Activated CD4-positive, alpha-beta T cell treated with anti-CD3 and anti-CD28 coated beads, Interleukin-2, Interleukin-6, amounts not matched to agents 100 ng/mL and 50 ng/mL, durations not matched to agents 16 hours and 8 hours (primary cell): ENCODE data around the gene CCER1.
A peak's percentile ranks its signal among the peaks of the same experiment; 100 is the strongest.

Source experiments
- DNase-seq: peaks from one replicate; pipeline ENCODE4 v3.0.0-alpha.2; 2020

Gene CCER1

DNA sequence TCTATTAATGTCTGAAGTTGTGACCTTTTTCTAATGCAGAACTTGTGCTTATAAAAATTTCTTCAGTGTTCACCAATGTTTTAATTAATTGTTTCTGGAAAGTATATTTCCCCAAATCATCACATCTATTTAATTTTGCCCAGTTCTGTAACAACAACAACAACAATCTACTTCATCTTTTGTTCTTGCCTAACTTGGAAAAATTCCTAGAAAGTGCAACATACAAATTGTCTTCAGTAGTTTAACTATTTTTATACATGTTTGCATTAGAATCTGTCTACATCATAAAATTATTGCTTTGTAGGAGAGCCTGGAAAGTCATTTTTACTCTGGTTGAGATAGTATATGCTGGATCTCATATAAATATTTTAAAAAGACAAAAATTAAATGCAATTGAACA, 38.5 kb downstream of the CCER1 start:
- no peak for DNase-seq

- no peak for DNase-seq
Measured at GRCh38 chr12:90915353-90915752, 39.6 kb downstream of the CCER1 start.

GRCh38 chr12:90910958-90911357, 44.0 kb downstream of the CCER1 start:
- DNase-seq, result no peak

- peak; percentile 8 for DNase-seq
Measured at GRCh38 chr12:90909069-90909770, 45.8 kb downstream of the CCER1 start.

GRCh38 chr12:90908465-90908864, 46.5 kb downstream of the CCER1 start:
- no peak for DNase-seq

DNA sequence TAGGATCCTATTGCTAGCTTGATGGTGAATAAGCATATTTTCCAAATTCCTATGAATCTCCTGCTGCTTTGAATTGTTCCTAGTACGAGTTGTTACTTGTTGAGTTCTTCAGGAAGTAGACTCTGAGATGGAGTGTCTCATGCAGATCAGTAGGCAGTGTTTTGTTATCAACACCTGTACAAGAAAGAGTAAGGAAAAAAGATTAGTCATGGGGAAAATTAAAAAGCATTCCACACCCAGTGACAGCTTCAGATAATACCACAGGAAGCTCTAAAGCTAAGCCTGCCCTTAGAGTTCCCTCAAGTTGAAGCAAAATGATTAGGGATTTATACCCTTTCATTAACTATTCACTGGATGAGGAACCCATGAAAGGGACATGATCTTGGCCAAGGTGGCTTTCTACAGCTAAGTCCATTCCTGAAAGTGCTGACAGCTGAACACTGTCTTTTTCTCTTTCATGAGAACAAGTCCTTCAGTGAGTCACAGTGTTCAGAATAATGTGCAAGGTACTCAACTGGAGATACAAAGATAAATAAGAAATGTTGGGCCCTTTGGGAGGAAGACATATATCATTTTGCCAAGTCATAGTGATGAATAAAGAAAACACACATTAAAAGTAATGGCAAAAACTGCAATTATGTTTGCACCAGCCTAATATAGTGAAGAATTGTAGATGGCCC, 49.1 kb downstream of the CCER1 start:
- DNase-seq, result no peak

DNA sequence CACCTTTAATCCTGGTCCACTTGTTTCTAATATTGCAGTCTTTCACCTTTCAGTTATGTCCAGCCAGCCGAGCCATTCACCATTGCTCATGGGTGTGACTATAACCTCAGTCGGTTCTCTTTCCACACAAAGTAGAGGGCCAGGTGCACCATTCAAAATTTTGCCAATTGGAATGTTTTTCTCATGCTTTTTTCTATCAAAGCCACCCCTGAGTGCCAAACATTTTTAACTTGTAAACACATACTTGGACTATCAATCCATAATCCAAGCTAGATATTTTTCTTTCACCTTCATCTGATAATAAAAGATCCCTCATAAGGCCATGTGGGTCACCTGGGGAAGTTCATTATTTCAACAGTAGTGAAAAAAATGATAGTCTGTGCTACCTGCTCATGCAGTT, 52.4 kb downstream of the CCER1 start:
- no peak for DNase-seq
